Nephron progenitor cell (in vitro differentiated cells): ENCODE measurements around the gene TEX261.
"Not testable (repeated sequence)": the region's sequence is repeated elsewhere in the genome, so short reads cannot be mapped to it uniquely, and the experiment has no call there.

Experiments
- DNase-seq: peaks from one replicate; pipeline ENCODE4 v3.0.0; 2021
- H3K27ac Mint-ChIP-seq: 2 replicates; pipeline ENCODE4 v1.8.0; 2021; ENCODE audit warnings: mild to moderate bottlenecking, moderate library complexity, mixed read lengths
- H3K27me3 Mint-ChIP-seq: 2 replicates; pipeline ENCODE4 v1.8.0; 2021; ENCODE audit warnings: mild to moderate bottlenecking, low read depth, mixed read lengths; ENCODE audit not compliant: poor library complexity
- H3K36me3 Mint-ChIP-seq: 2 replicates; pipeline ENCODE4 v1.8.0; 2021; ENCODE audit warnings: low read depth, mixed read lengths
- H3K4me1 Mint-ChIP-seq: 2 replicates; pipeline ENCODE4 v1.8.0; 2021; ENCODE audit warnings: mixed read lengths
- H3K4me3 Mint-ChIP-seq: 2 replicates; pipeline ENCODE4 v1.8.0; 2021; ENCODE audit warnings: mild to moderate bottlenecking, moderate library complexity, mixed read lengths
- H3K9me3 Mint-ChIP-seq: 2 replicates; pipeline ENCODE4 v1.8.0; 2021; ENCODE audit warnings: mild to moderate bottlenecking, moderate library complexity, mixed read lengths
- TF ChIP-seq, protein P1 (sequence below): fragments of 200-600 bp; sonication (generic); IDR thresholded peaks from 2 replicates; pipeline ENCODE4 v1.5.0; 2021; ENCODE audit warnings: antibody characterized with exemption

Gene TEX261

DNA sequence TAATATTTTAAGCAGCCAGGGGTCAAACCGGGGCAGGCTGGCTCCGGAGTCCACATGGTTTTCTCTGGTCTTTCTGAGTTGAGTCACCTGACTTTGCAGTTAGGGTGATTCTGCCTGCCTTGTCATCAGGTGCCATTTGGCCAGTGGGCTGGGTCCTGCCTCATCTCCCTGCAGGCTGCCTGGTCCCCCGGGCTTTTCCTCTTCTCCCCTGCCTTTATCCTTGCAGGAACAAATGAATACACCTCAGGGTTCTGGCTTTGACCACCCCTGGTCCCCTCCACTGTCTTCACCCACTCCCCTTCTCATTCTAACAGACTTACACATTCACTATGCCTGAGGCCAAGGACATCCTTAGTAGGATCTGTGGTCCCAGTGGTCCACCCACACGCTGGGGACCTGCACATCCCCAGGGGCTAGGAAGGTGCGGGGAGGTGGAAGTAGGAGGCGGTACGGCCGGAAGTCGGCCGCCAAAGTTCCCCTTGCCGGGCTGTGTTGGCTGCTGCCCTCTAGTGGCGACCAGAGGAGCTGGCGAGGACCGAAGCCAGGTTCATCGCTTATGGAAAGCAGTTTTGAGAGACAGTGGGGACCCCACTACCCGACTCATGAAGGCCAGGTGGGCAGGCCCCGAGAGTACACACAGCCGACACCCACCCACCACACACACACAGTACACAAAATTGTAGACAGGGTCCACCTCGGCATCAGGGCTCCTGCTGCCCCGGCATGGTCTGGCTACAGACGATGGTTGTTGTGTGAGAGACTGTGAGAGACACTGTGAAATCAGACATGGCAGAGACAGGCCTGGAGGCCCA, 6.3 kb upstream of the TEX261 start:
- H3K27ac Mint-ChIP-seq = no peak overlapping the region
- H3K4me3 Mint-ChIP-seq = peak overlapping the region; percentile 43
- TF ChIP-seq, protein P1, sequence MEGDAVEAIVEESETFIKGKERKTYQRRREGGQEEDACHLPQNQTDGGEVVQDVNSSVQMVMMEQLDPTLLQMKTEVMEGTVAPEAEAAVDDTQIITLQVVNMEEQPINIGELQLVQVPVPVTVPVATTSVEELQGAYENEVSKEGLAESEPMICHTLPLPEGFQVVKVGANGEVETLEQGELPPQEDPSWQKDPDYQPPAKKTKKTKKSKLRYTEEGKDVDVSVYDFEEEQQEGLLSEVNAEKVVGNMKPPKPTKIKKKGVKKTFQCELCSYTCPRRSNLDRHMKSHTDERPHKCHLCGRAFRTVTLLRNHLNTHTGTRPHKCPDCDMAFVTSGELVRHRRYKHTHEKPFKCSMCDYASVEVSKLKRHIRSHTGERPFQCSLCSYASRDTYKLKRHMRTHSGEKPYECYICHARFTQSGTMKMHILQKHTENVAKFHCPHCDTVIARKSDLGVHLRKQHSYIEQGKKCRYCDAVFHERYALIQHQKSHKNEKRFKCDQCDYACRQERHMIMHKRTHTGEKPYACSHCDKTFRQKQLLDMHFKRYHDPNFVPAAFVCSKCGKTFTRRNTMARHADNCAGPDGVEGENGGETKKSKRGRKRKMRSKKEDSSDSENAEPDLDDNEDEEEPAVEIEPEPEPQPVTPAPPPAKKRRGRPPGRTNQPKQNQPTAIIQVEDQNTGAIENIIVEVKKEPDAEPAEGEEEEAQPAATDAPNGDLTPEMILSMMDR = peak; percentile 87
- H3K4me1 Mint-ChIP-seq = peaks cover 47% of the 10 kb centered on the region
- H3K27me3 Mint-ChIP-seq = peaks cover 26% of the 10 kb centered on the region
- H3K36me3 Mint-ChIP-seq = no peaks in the 10 kb centered on the region
- peak; percentile 71 for DNase-seq
- no peaks in the 10 kb centered on the region for H3K9me3 Mint-ChIP-seq

DNA sequence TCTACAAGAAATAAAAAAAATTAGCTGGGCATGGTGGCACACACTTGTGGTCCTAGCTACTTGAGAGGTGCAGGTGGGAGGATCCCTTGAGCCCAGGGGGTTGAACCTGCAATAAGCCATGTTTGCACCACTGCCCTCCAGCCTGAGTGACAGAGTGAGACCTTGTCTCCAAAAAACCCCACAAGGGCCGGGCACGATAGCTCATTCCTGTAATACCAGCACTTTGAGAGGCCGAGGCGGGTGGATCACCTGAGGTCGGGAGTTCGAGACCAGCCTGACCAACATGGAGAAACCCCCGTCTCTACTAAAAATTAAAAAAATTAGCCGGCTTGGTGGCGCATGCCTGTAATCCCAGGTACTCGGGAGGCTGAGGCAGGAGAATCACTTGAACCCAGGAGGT, 5.3 kb upstream of the TEX261 start:
- H3K4me1 Mint-ChIP-seq = peaks cover 48% of the 10 kb centered on the region
- H3K27me3 Mint-ChIP-seq = peaks cover 26% of the 10 kb centered on the region
- not testable (repeated sequence) for H3K4me3 Mint-ChIP-seq, H3K9me3 Mint-ChIP-seq, H3K27ac Mint-ChIP-seq, DNase-seq, H3K36me3 Mint-ChIP-seq

DNA sequence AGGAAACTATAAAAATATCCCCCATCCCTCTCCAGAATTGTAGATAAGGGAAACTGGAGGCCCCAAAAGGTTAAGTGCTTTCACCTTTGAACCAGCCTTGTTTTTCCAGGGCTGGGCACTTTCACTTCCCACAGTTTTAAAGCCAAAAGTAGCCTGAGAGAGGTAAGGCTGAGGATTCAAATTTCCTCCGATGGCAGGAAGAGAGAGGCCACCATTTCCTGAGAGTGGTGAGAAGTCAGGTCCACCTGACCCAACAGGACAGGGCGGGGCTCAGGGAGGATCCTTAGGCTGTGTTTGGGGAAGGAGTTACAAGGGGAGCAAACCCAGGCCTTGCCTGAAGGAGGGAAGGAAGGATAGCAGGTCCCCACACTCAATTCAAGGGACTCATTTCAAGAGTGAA, 4.7 kb upstream of the TEX261 start:
- H3K27me3 Mint-ChIP-seq = peaks cover 26% of the 10 kb centered on the region
- H3K27ac Mint-ChIP-seq = peak overlapping the region; percentile 43
- no peaks in the 10 kb centered on the region for H3K36me3 Mint-ChIP-seq
- no peak overlapping the region for H3K4me3 Mint-ChIP-seq
- H3K9me3 Mint-ChIP-seq = no peaks in the 10 kb centered on the region
- DNase-seq = no peak
- TF ChIP-seq, protein P1 = no peak
- H3K4me1 Mint-ChIP-seq = peaks cover 48% of the 10 kb centered on the region

DNA sequence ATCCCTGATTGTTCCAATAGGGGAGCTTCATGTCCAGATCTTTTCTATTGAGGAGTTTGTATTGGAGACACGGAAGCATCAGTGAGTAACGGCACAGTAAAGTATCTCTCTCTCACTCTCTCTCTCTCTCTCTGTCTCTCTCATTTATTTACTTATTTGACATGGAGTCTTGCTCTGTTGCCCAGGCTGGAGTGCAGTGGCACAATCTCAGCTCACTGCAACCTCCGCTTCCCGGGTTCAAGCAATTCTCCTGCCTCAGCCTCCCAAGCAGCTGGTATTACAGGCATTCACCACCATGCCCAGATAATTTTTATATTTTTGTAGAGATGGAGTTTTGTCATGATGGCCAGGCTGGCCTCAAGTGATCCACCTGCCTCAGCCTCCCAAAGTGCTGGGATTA, 4.2 kb upstream of the TEX261 start:
- H3K4me3 Mint-ChIP-seq, DNase-seq, H3K36me3 Mint-ChIP-seq, H3K27ac Mint-ChIP-seq, H3K9me3 Mint-ChIP-seq: not testable (repeated sequence)
- Mint-ChIP-seq H3K4me1 (peaks cover 51% of the 10 kb centered on the region), H3K27me3 (peaks cover 26% of the 10 kb centered on the region)

- TF ChIP-seq, protein P1 = no peak
Measured at GRCh38 chr2:70995426-70995729, 705 bp upstream of the TEX261 start.

GRCh38 chr2:70994009-70994698, 519 bp downstream of the TEX261 start:
- TF ChIP-seq, protein P1 = no peak
- Mint-ChIP-seq H3K36me3 (peaks cover 5% of the 10 kb centered on the region), H3K4me1 (peaks cover 31% of the 10 kb centered on the region), H3K27me3 (peaks cover 17% of the 10 kb centered on the region), H3K9me3 (no peaks in the 10 kb centered on the region), H3K27ac (peak overlapping the region; percentile 26), H3K4me3 (peak overlapping the region; percentile 98)
- peak; percentile 49 for DNase-seq

More at GRCh38 chr2:70995426-70995729, 705 bp upstream of the TEX261 start:
- Mint-ChIP-seq H3K36me3 (peaks cover 5% of the 10 kb centered on the region), H3K27me3 (peaks cover 22% of the 10 kb centered on the region), H3K4me1 (peaks cover 38% of the 10 kb centered on the region), H3K27ac (no peak overlapping the region), H3K9me3 (no peaks in the 10 kb centered on the region), H3K4me3 (peak overlapping the region; percentile 83)
- DNase-seq = peak; percentile 35
